HEK293T (cell line): ENCODE data around the gene HSD17B8.

Experiments used
- CTCF ChIA-PET: fragments of 350-600 bp; formaldehyde crosslinking; extraction: SDS; loops from one replicate; lab custom pipeline; 2021; ENCODE audit warnings: antibody characterized with exemption, inconsistent platforms; lab: Yijun Ruan, JAX
- POLR2A ChIA-PET: fragments of 350-600 bp; formaldehyde crosslinking; extraction: SDS; loops from one replicate; lab custom pipeline; 2020; ENCODE audit warnings: antibody characterized with exemption, inconsistent platforms; lab: Yijun Ruan, JAX
- DNase-seq: peaks from one replicate; pipeline ENCODE4 v3.0.0; 2012; ENCODE audit warnings: mixed read lengths; ENCODE audit errors: extremely low spot score
- ARNT ChIP-seq: fragments of 450-650 bp; IDR thresholded peaks from 2 replicates; pipeline ENCODE4 v1.6.1; 2017; ENCODE audit warnings: mild to moderate bottlenecking
- BHLHE40 ChIP-seq: fragments of 450-650 bp; IDR thresholded peaks from 2 replicates; pipeline ENCODE4 v1.6.1; 2016; ENCODE audit warnings: mild to moderate bottlenecking, moderate library complexity, borderline replicate concordance
- CTBP1 ChIP-seq: fragments of 450-650 bp; IDR thresholded peaks from 2 replicates; pipeline ENCODE4 v1.6.1; 2016; ENCODE audit warnings: borderline replicate concordance
- ELF4 ChIP-seq: fragments of 450-650 bp; IDR thresholded peaks from 2 replicates; pipeline ENCODE4 v1.6.1; 2017; ENCODE audit warnings: antibody characterized with exemption
- FOXA1 ChIP-seq: fragments of 450-650 bp; IDR thresholded peaks from 2 replicates; pipeline ENCODE4 v1.6.1; 2016; ENCODE audit warnings: mild to moderate bottlenecking
- FOXK2 ChIP-seq: fragments of 450-650 bp; IDR thresholded peaks from 2 replicates; pipeline ENCODE4 v1.6.1; 2016; ENCODE audit warnings: mild to moderate bottlenecking
- FOXM1 ChIP-seq: fragments of 450-650 bp; IDR thresholded peaks from 2 replicates; pipeline ENCODE4 v1.6.1; 2017; ENCODE audit warnings: mild to moderate bottlenecking, borderline replicate concordance
- HDGF ChIP-seq: fragments of 450-650 bp; IDR thresholded peaks from 2 replicates; pipeline ENCODE4 v1.6.1; 2017; ENCODE audit warnings: antibody characterized with exemption, borderline replicate concordance
- L3MBTL2 ChIP-seq: fragments of 450-650 bp; conservative IDR thresholded peaks from 2 replicates; pipeline ENCODE4 v1.6.1; 2016; ENCODE audit warnings: mild to moderate bottlenecking
- LEF1 ChIP-seq: fragments of 450-650 bp; IDR thresholded peaks from 2 replicates; pipeline ENCODE4 v1.6.1; 2017; ENCODE audit warnings: mild to moderate bottlenecking, borderline replicate concordance
- NFRKB ChIP-seq: fragments of 450-650 bp; IDR thresholded peaks from 2 replicates; pipeline ENCODE4 v1.6.1; 2016; ENCODE audit warnings: mild to moderate bottlenecking, moderate library complexity
- PKNOX1 ChIP-seq: fragments of 450-650 bp; IDR thresholded peaks from 2 replicates; pipeline ENCODE4 v1.6.1; 2016
- SP1 ChIP-seq: fragments of 450-650 bp; IDR thresholded peaks from 2 replicates; pipeline ENCODE4 v1.6.1; 2017
- SUZ12 ChIP-seq: fragments of 450-650 bp; IDR thresholded peaks from 2 replicates; pipeline ENCODE4 v1.6.1; 2016; ENCODE audit warnings: mild to moderate bottlenecking
- TARDBP ChIP-seq: fragments of 450-650 bp; IDR thresholded peaks from 2 replicates; pipeline ENCODE4 v1.6.1; 2016
- ZNF384 ChIP-seq: fragments of 450-650 bp; IDR thresholded peaks from 2 replicates; pipeline ENCODE4 v1.6.1; 2016

The HSD17B8 gene

GRCh38 chr6:33166363-33166762 lies 38.1 kb upstream of the HSD17B8 start:
- CTCF ChIA-PET = no interaction called here
- TF ChIP-seq SUZ12 (no peak), CTBP1 (no peak), NFRKB (no peak), TARDBP (no peak), FOXA1 (no peak), PKNOX1 (no peak), SP1 (no peak), BHLHE40 (no peak), ELF4 (no peak)
- no peak for DNase-seq
- POLR2A ChIA-PET = interaction anchor here (1.2 kb wide), 1 partner anchor 42 kb away, joined by 6 read pairs; the partner anchor contains the start of gene RING1

GRCh38 chr6:33166811-33167210 lies 37.6 kb upstream of the HSD17B8 start:
- CTCF ChIA-PET = no interaction called here
- DNase-seq = no peak
- TF ChIP-seq CTBP1 (no peak), FOXM1 (no peak), L3MBTL2 (no peak), ELF4 (no peak), ARNT (no peak), HDGF (no peak), FOXA1 (no peak), SUZ12 (no peak), LEF1 (no peak), ZNF384 (no peak), BHLHE40 (no peak), PKNOX1 (no peak), SP1 (no peak), FOXK2 (no peak)
- POLR2A ChIA-PET = interaction anchor here (1.2 kb wide), 1 partner anchor 42 kb away, joined by 6 read pairs; the partner anchor contains the start of gene RING1

GRCh38 chr6:33167374-33168283 lies 36.8 kb upstream of the HSD17B8 start:
- TF ChIP-seq PKNOX1 = no peak
- TF ChIP-seq L3MBTL2 = no peak
- no peak for TF ChIP-seq FOXM1
- no peak for TF ChIP-seq BHLHE40
- no peak for TF ChIP-seq TARDBP
- TF ChIP-seq SP1 = no peak
- TF ChIP-seq FOXK2 = no peak
- no peak for TF ChIP-seq ZNF384
- TF ChIP-seq NFRKB = no peak
- DNase-seq = no peak
- ChIA-PET POLR2A (interaction anchor here (1.2 kb wide), 1 partner anchor 41 kb away, joined by 6 read pairs; the partner anchor contains the start of gene RING1), CTCF (no interaction called here)

- no peak for DNase-seq
- TF ChIP-seq CTBP1 (no peak), FOXM1 (no peak), ZNF384 (no peak), LEF1 (no peak), SP1 (no peak), TARDBP (no peak), NFRKB (no peak), HDGF (no peak), SUZ12 (no peak), PKNOX1 (no peak), L3MBTL2 (no peak), ELF4 (no peak)
- ChIA-PET POLR2A (no interaction called here), CTCF (no interaction called here)
Measured at GRCh38 chr6:33168284-33168601, 36.2 kb upstream of the HSD17B8 start.

GRCh38 chr6:33168639-33169038 lies 35.8 kb upstream of the HSD17B8 start:
- ChIA-PET POLR2A (no interaction called here), CTCF (no interaction called here)
- TF ChIP-seq SUZ12 (no peak), NFRKB (no peak), ELF4 (no peak), SP1 (no peak)
- no peak for DNase-seq
